Skin of body (tissue), 2 donors: ENCODE results near the gene STK11. TPM values are rescaled to one million over a fixed set of nuclear protein-coding genes. Genes with fewer than 3 reads are reported as not detected.
A peak's percentile ranks its signal among the peaks of the same experiment; 100 is the strongest.
"Not testable (repeated sequence)": the region's sequence is repeated elsewhere in the genome, so short reads cannot be mapped to it uniquely, and the experiment has no call there.

Experiments
- DNase-seq: peaks from one replicate; lab custom pipeline; 2025; lab: John Stamatoyannopoulos, UW
- total RNA-seq: library from RNA; depleted of rRNA; stranded (reverse); fragments of >200 nt; gene quantifications from one replicate; pipeline ENCODE4 v1.2.3, GENCODE V29; 2014

STK11 gene
- total RNA-seq, 1 donor from 2014 or later, result 37.3 TPM

GRCh38 chr19:1206150-1206863 lies 729 bp downstream of the STK11 start:
- no peak for DNase-seq

- DNase-seq, result no peak
Observed at GRCh38 chr19:1206864-1207450, 1.4 kb downstream of the STK11 start.

GRCh38 chr19:1208830-1209229 lies 3.3 kb downstream of the STK11 start:
- DNase-seq, result not testable (repeated sequence)

- DNase-seq, result no peak
Observed at GRCh38 chr19:1210227-1210538, 4.6 kb downstream of the STK11 start.

GRCh38 chr19:1211494-1212234 lies 6.1 kb downstream of the STK11 start:
- DNase-seq, result no peak

GRCh38 chr19:1213391-1214286 lies 8.1 kb downstream of the STK11 start:
- DNase-seq, result peak; percentile 71

GRCh38 chr19:1214299-1214861 lies 8.8 kb downstream of the STK11 start:
- DNase-seq, result no peak

- DNase-seq, result no peak
Observed at GRCh38 chr19:1214862-1215731, 9.5 kb downstream of the STK11 start.

GRCh38 chr19:1216756-1217155 lies 11.2 kb downstream of the STK11 start:
- DNase-seq, result no peak

- DNase-seq, result no peak
Observed at GRCh38 chr19:1217366-1217765, 11.8 kb downstream of the STK11 start.

GRCh38 chr19:1218751-1219567 lies 13.4 kb downstream of the STK11 start:
- DNase-seq, result no peak

GRCh38 chr19:1219786-1220476 lies 14.4 kb downstream of the STK11 start:
- DNase-seq, result no peak

- no peak for DNase-seq
Observed at GRCh38 chr19:1220477-1220930, 14.9 kb downstream of the STK11 start.

GRCh38 chr19:1220976-1221903 lies 15.7 kb downstream of the STK11 start:
- no peak for DNase-seq

GRCh38 chr19:1221904-1222255 lies 16.3 kb downstream of the STK11 start:
- DNase-seq, result no peak

- no peak for DNase-seq
Observed at GRCh38 chr19:1222394-1222793, 16.8 kb downstream of the STK11 start.

GRCh38 chr19:1223018-1223855 lies 17.7 kb downstream of the STK11 start:
- no peak for DNase-seq
